ENCODE results near the gene TMEM121. TPM values are rescaled to one million over a fixed set of nuclear protein-coding genes. Genes with fewer than 3 reads are reported as not detected.

TMEM121 gene
- polyA plus RNA-seq, 3 donors, result 0.08 to 0.11 TPM; not detected in 1

DNA sequence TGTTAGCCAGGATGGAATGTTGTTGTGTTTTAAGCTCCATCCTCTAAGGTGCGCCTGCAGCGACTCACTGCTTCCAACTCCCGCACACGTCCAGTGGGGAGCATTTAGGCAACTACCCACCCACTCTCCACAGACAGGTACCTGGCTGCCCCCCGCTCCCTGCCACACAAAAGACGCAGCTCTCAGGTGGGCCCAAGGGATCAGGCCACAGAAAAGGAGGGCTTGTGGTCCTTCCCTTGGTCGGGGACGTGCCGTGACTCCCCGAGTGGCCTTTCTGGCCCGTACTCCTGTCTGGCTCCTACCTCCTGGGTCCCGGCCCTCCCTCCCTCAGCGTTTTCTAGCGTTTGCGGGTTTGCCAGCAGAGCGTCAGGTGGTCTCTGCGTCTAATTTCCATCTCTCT is 19.1 kb upstream of the TMEM121 start:
- TF ChIP-seq, protein P1, sequence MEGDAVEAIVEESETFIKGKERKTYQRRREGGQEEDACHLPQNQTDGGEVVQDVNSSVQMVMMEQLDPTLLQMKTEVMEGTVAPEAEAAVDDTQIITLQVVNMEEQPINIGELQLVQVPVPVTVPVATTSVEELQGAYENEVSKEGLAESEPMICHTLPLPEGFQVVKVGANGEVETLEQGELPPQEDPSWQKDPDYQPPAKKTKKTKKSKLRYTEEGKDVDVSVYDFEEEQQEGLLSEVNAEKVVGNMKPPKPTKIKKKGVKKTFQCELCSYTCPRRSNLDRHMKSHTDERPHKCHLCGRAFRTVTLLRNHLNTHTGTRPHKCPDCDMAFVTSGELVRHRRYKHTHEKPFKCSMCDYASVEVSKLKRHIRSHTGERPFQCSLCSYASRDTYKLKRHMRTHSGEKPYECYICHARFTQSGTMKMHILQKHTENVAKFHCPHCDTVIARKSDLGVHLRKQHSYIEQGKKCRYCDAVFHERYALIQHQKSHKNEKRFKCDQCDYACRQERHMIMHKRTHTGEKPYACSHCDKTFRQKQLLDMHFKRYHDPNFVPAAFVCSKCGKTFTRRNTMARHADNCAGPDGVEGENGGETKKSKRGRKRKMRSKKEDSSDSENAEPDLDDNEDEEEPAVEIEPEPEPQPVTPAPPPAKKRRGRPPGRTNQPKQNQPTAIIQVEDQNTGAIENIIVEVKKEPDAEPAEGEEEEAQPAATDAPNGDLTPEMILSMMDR (IDR thresholded peaks at IDR 0.05), result no peak
- Mint-ChIP-seq H3K36me3 (no peaks in the 10 kb centered on the region), H3K9me3 (peaks cover 0 to 2% (median 0%) of the 10 kb centered on the region in 7 donors), H3K27ac (no peak overlapping the region), H3K4me1 (no peaks in the 10 kb centered on the region), H3K4me3 (peak overlapping the region in 1 of 2 donors; percentile 28), H3K27me3 (ENCODE audit: low read depth in 3 of 3) (peaks cover 29 to 50% (median 34%) of the 10 kb centered on the region in 3 donors)
- no peaks in the 10 kb centered on the region for H4K20me1 ChIP-seq (ENCODE audit: insufficient read depth, low read length)
- no peak overlapping the region for H3K9ac ChIP-seq (ENCODE audit: insufficient read depth, low read length, poor library complexity, severe bottlenecking)
- no peaks in the 10 kb centered on the region for H3K36me3 ChIP-seq (replicated peaks in 1 of 2; ENCODE audit: control insufficient read depth in 1 of 2, insufficient read depth in 2 of 2, low read length in 2 of 2)
- no peaks in the 10 kb centered on the region for H3K9me3 ChIP-seq (replicated peaks in 1 of 2; ENCODE audit: control insufficient read depth in 1 of 2, insufficient read depth in 1 of 2, low read length in 2 of 2)
- 37% methylated on average over 13 of the region's 17 CpGs for WGBS (ENCODE audit: insufficient coverage)
- H3K27ac ChIP-seq (ENCODE audit: low read depth in 1 of 2, low read length in 2 of 2), result no peak overlapping the region
- intact Hi-C loops (cut with micrococcal nuclease), result no loop called here
- no peak overlapping the region for H3K4me2 ChIP-seq (replicated peaks; ENCODE audit: extremely low read depth, low read length, poor library complexity, severe bottlenecking)
- H3K4me3 ChIP-seq (replicated peaks in 1 of 3; ENCODE audit: low read depth in 2 of 3, low read length in 3 of 3), result no peak overlapping the region
- no peak overlapping the region for H2AFZ ChIP-seq (ENCODE audit: insufficient read depth, low read depth, low read length, poor library complexity, severe bottlenecking)
- no peaks in the 10 kb centered on the region for H3K79me2 ChIP-seq (ENCODE audit: insufficient read depth, low read length)
- H3K27me3 ChIP-seq (ENCODE audit: control insufficient read depth in 2 of 2, insufficient read depth in 2 of 2, low read length in 2 of 2), result peaks cover 0 to 4% of the 10 kb centered on the region in 2 donors
- no peak for DNase-seq
- no peaks in the 10 kb centered on the region for H3K4me1 ChIP-seq (ENCODE audit: control insufficient read depth in 1 of 2, insufficient read depth in 2 of 2, low read length in 2 of 2)

DNA sequence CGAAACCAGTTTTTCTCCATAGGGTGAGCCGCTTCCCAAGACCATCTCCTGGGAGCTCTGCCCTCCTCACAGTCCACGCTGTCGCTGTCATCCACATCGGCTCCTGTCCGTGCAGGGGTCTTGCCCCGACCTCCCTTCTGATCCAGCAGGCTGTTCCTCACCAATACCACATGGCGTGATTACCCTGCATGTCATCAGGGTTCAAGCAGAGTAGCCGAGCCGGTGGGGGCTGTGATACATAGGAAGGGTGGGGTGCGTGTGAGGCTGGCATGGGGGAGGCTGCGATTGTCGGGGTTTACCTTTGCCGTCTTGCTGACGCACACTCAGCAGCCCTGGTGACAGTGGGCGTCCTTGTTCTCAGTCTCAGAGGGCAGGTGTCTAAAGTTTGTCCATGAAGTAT is 18.3 kb upstream of the TMEM121 start:
- H3K79me2 ChIP-seq (ENCODE audit: insufficient read depth, low read length), result no peaks in the 10 kb centered on the region
- H3K4me2 ChIP-seq (replicated peaks; ENCODE audit: extremely low read depth, low read length, poor library complexity, severe bottlenecking), result no peak overlapping the region
- no peaks in the 10 kb centered on the region for H4K20me1 ChIP-seq (ENCODE audit: insufficient read depth, low read length)
- no peaks in the 10 kb centered on the region for H3K9me3 ChIP-seq (replicated peaks in 1 of 2; ENCODE audit: control insufficient read depth in 1 of 2, insufficient read depth in 1 of 2, low read length in 2 of 2)
- Mint-ChIP-seq H3K36me3 (no peaks in the 10 kb centered on the region), H3K27ac (no peak overlapping the region), H3K4me1 (no peaks in the 10 kb centered on the region), H3K4me3 (peak overlapping the region in 1 of 2 donors; percentile 27), H3K27me3 (ENCODE audit: low read depth in 3 of 3) (peaks cover 31 to 49% (median 32%) of the 10 kb centered on the region in 3 donors), H3K9me3 (peaks cover 0 to 2% (median 0%) of the 10 kb centered on the region in 7 donors)
- TF ChIP-seq, protein P1 (IDR thresholded peaks at IDR 0.05), result no peak
- H3K27me3 ChIP-seq (ENCODE audit: control insufficient read depth in 2 of 2, insufficient read depth in 2 of 2, low read length in 2 of 2), result peaks cover 0 to 4% of the 10 kb centered on the region in 2 donors
- no peak overlapping the region for H3K4me3 ChIP-seq (replicated peaks in 1 of 3; ENCODE audit: low read depth in 2 of 3, low read length in 3 of 3)
- intact Hi-C loops (cut with micrococcal nuclease), result no loop called here
- no peak overlapping the region for H3K9ac ChIP-seq (ENCODE audit: insufficient read depth, low read length, poor library complexity, severe bottlenecking)
- H2AFZ ChIP-seq (ENCODE audit: insufficient read depth, low read depth, low read length, poor library complexity, severe bottlenecking), result no peak overlapping the region
- H3K4me1 ChIP-seq (ENCODE audit: control insufficient read depth in 1 of 2, insufficient read depth in 2 of 2, low read length in 2 of 2), result no peaks in the 10 kb centered on the region
- DNase-seq, result no peak
- H3K36me3 ChIP-seq (replicated peaks in 1 of 2; ENCODE audit: control insufficient read depth in 1 of 2, insufficient read depth in 2 of 2, low read length in 2 of 2), result no peaks in the 10 kb centered on the region
- 83% methylated on average over 12 of the region's 16 CpGs for WGBS (ENCODE audit: insufficient coverage)
- no peak overlapping the region for H3K27ac ChIP-seq (ENCODE audit: low read depth in 1 of 2, low read length in 2 of 2)

Data from CD14-positive monocyte (primary cell).